NCI-H526 treated with DMSO at 0.1 percent for 48 hours (cell line): Measurements from ENCODE around the gene UBE2C.

Experiments
- DNase-seq: peaks from one replicate; lab custom pipeline; 2025; lab: John Stamatoyannopoulos, UW

UBE2C gene

DNA sequence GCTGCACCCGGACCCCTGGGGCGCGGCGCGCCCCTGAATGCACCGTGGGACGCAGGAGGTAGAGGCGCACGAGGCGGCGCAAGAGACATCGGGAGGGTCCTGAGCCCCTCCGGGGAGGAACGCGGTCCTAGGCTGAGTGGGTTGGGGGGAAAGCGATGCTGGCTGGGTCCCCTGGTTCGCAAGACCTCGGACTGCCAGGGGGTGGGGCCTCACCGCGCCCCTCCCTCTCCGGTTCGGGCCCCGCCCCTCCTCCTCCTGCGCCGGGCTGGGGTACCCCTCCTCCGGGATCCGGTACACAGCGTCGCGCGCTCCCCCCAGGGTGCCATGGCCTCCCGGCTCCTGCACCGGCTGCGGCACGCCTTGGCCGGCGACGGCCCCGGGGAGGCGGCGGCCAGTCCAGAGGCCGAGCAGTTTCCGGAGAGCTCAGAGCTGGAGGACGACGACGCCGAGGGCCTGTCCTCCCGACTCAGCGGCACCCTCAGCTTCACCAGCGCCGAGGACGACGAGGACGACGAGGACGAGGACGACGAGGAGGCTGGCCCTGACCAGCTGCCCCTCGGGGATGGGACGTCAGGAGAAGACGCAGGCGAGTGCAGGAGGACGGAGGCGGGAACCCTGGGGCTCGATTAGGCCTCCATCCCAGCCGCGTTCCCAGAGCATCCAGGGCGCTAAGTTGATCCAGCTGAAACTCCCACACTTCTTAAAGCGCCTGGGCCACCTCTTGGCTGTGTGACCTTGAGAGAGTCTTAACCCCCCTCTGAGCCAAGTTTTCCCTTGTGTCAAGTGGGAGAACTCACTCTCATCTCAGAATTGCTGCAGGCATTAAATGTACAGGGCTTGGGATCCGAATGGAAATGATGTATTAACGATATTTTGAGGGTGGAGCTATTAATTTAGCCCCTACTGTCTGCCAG is 21.7 kb downstream of the UBE2C start:
- DNase-seq: peak; percentile 60

DNA sequence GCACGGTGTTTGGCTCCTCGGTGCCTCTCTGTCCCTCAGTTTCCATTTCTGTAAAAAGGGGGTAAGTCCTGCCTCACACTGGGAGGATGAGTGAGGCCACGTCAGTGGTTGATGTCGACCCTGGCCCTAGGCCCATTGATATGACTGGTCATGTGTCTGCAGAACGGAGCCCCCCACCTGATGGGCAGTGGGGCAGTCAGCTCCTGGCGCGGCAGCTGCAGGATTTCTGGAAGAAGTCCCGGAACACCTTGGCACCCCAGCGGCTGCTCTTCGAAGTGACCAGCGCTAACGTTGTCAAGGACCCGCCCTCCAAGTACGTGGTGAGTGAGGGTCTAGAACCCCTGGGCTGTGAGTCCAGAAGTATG is 22.3 kb downstream of the UBE2C start:
- DNase-seq: no peak

DNA sequence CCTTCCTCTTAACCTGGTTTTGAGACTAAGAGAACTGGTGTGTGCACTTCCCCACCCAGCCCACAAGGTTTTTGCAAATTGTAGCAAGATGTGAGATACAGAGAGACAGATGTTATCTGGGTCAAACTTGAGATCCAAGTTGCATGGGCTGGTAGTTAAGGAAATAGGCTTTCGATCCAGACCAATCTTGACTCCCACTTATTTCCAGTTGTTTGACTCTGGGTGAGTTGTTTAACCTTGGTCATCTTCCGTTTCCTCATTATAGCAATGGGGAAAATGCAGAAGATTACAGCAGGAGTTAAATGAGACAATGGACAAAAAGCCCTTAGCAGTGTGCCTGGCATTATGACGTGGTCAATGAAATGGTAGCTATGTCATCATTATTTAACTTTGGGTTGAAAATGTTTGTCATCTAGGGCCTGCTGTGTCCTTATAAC is 22.9 kb downstream of the UBE2C start:
- DNase-seq: no peak

GRCh38 chr20:45835825-45836224 is 23.4 kb downstream of the UBE2C start:
- no peak for DNase-seq

DNA sequence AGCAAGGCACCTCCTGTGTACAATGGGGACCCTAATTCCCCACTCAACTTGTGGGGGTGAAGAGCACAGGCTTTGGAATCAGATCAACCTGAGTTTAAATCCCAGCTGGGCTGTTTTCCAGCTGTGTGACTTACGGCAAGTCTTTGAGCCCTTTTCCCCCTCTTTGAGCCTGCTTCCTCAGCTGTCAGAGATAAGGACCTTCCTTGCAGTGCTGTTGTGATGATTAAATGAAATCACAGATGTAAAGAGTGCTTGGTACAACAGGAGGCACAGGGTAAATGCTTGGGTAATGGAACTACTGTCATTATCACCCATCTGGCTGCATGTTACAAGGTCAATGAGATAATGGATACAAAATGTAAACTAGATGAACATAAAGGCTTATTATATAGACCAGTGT is 24.4 kb downstream of the UBE2C start:
- no peak for DNase-seq

- DNase-seq: no peak
These were observed 28.3 kb downstream of the UBE2C start for GRCh38 chr20:45840700-45841198.

DNA sequence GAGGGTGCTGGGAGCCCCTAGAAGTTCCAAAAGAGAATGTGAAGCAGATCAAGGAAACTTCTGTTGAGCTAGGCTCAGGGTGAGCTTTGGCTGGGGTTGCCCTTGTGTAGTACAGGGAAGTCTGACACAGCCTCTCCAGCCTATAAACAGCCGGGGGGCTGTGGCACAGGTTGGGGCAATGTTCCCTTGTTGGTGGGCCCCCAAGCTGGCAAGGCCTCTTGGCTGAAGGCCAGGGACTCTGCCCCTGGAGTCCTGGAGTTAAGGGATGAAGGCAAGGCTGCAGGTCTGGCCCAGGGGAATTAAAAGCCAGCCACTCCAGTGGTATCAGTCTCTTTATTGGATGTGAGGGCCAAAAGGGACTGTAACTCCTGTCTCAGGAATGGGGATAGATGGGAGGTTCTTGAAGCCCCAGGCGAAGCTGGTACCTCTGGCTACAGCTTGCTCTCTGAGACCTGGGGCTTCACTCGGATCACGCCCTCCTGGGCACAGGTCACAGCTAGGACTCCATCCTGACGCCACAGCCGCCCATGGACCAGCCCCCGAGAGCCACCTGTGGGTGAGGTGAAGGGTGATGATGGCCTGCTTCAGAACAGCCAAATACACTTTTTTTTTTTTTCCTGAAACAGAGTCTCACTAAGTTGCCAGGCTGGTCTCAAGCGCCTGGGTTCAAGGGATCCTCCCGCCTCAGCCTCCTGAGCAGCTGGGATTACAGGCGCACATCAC is 29.1 kb downstream of the UBE2C start:
- DNase-seq: no peak

GRCh38 chr20:45842169-45842812 is 29.8 kb downstream of the UBE2C start:
- DNase-seq: no peak

GRCh38 chr20:45843506-45843905 is 31.1 kb downstream of the UBE2C start:
- no peak for DNase-seq

DNA sequence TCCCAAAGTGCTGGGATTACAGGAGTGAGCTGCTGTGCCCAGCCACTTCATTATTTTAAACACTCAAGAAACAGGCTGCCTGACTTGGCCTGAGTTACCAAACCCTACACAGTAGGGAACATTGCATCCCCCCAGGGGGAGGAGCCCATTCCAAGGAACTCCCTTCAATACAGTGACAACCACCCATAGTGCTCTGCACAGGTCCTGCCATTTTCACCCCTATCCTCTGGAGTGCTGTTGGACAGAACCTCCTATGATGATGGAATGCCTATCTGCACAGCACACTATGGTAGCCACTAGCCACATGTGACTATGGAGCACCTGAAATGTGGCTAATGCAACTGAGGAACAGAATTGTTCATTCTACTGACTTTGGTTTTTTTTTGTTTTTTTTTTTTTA is 33.0 kb downstream of the UBE2C start:
- DNase-seq: no peak

DNA sequence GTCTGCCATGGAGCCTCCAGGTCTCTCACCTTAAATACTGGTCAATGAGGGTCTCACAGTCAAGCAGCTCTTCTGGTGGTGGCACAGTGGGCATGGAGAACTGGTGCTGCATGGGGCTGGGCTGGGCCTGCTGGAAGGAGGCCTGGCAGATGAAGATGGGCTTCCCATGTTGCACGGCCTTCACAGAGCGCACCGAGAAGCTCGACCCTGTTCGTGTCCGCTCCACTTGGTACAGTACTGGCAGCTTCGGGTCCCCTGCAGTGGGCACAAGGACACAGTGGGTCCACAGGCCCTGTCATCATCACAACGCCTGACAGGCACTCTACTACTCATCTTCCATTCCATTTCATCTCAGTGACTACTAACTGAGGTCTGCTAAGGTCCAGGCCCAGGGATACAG is 36.0 kb downstream of the UBE2C start:
- DNase-seq: no peak

- no peak for DNase-seq
These were observed 36.6 kb downstream of the UBE2C start for GRCh38 chr20:45848969-45849582.

DNA sequence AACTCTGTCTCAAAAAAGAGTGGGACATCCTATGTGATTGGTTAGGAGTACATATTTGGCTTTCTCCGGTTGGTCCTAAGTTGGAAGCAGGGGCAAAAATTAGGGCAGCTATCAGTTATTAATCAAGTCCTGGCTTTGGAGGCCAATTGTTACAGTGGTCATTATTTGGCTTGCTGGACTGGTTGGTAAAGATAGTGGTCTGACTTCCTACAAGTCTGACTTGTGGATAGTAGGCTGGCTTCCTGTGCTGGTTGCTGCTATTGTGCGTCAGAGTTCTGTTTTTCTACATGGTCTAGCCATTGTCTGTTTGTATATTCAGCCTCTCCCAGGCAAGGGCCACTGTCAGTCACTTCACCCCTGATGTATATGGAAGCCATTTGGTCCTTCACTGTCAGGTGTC is 37.8 kb downstream of the UBE2C start:
- DNase-seq: no peak

DNA sequence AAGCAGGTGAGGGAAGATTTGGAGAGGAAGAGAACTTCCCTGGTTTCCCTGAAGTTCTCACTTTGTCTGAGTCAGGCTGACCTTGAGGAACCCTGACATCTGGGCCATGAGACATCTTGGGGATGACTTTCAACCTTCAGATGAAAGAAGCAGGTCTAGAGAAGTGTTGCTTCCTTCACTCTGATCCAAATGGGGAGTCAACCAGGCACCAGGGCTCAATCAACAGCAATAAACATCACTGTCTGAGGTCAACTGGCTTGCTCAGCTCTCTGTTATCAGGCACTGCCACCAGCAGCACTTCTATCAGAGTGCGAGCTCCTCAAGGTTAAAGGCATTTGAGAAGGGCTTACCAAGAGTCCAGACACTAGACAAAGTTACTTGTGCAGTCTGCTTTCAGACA is 38.5 kb downstream of the UBE2C start:
- no peak for DNase-seq

DNA sequence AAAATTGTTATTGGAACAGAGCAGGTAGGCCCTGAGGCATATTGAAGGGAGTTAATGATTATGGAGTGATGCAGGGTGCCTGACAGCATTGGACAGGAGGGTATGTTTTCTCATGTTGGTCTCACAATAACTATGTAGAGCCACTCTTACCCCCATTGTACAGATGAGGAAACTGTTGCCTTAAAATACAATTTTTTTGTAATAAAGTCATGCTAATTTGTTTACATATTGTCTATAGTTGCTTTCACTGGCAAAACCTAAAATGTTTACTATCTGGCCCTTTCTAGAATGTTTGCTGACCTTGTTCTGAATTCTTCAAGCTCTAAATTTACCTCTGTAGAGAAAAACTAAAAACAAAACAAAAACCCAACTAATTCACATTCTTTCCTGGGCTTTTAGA is 39.1 kb downstream of the UBE2C start:
- no peak for DNase-seq

- DNase-seq: no peak
These were observed 39.9 kb downstream of the UBE2C start for GRCh38 chr20:45852326-45852725.

GRCh38 chr20:45853484-45853883 is 41.0 kb downstream of the UBE2C start:
- no peak for DNase-seq

DNA sequence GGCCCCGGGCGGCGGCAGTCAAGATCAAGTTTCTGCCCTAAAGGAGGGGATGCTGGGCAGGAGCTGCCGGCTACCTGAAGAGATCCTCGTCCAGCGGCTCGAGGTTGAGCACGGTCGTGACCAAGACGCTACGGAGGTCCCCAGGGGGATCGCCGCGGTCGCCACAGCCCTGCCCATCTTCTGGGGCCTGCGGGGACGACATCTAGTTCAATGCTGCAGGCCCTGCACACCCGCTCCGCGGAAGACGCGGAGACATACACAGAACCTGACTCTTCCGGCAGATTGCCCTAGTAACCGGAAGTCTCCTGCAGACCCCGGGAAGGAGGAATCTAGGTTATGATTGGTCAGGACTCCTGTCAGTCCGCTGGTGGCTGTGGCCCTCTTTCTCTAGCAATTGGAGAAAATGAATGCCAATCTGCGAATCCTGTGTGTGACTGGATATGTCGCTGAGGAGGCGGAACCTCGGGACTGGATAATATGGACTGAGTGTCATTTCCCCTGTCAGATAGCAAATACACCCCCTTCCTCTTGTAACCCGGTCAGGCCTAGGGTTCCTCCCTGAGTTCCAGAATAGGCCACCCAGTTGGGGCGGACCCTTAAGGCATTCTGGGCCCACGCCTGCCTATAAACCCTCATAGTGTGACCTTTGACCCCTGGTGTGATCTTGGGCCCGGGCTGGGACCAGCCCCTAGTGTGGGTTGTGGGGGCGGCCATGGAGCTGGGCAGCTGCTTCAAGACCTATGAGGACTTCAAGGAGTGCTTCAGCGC is 44.9 kb downstream of the UBE2C start, which contains the start of the genes ACOT8 and ZSWIM3:
Gene ACOT8, minus strand, starts transcription at position 279 of the 768 bp plus-strand sequence. Its CDS starts 77 bp downstream, at position 202.
Gene ZSWIM3, plus strand, starts transcription at position 501 of the 768 bp plus-strand sequence. Its CDS starts 212 bp downstream, at position 713.
- DNase-seq: peak; percentile 99

- DNase-seq: no peak
These were observed 45.4 kb downstream of the UBE2C start for GRCh38 chr20:45857882-45858216.

DNA sequence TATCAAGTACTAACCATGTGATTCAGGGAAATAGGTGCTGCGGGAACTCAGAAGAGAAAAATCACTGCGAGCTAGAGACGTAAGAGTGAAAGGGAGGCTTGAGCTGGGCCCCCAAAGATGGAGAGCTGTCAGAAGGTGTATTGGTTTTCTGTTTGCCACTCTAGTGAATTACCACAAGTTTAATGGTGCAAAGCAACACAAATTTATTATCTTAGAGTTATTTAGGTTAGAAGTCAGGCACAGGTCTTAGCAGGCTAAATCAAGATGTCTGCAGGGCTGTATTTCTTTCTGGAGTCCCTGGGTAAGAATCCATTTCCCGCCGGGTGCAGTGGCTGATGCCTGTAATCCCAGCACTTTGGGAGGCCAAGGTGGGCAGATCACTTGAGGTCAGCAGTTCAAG is 47.5 kb downstream of the UBE2C start:
- DNase-seq: no peak

DNA sequence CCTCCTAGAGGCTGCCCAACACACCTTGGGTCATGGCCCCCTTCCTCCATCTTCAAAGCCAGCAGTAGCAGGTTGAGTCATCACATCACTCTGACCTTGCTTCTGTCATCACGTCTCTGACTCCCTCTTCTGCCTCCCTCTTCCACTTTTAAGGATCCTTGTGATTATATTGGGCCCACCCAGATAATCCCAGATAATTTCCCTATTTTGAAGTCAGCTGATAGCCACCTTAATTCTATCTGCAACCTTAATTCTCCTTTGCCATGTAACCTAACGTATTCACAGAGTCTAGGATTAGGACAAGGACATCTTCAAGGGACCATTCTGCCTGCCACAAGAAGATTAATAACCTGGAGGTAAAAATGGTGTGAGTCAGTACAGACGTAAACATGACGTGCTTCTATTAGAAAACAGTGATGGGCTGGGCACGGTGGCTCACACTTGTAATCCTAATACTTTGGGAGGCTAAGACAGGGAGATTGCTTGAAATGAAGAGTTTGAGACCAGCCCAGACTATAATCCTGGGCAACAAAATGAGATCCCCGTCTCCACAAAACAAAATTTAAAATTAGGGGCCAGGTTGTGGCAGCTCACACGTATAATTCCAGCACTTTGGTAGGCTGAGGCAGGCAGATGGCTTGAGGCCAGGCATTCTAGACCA is 48.2 kb downstream of the UBE2C start:
- DNase-seq: no peak
